Esophagus muscularis mucosa (tissue), 4 donors: ENCODE measurements around the gene NSRP1. TPM values are rescaled to one million over a fixed set of nuclear protein-coding genes. Genes with fewer than 3 reads are reported as not detected.
A peak's percentile ranks its signal among the peaks of the same experiment; 100 is the strongest.

Experiments used
- DNase-seq: peaks from one replicate; pipeline ENCODE4 v3.0.0-alpha.2; 2017; ENCODE audit errors: extremely low spot score
- H3K27ac ChIP-seq, 4 donors: fragments of 200-600 bp; sonication (generic); replicated peaks in 1 of 4; 1 replicate in 3 of 4; 2 replicates in 1 of 4; pipeline ENCODE4 v1.5.1; 2016 to 2019; ENCODE audit warnings: mild to moderate bottlenecking in 1 of 4
- H3K27me3 ChIP-seq, 4 donors: fragments of 200-600 bp; sonication (generic); one replicate each; pipeline versions ENCODE4 v1.5.1 to v1.6.0; 2016 to 2019
- H3K36me3 ChIP-seq, 4 donors: fragments of 200-600 bp; sonication (generic); one replicate each; pipeline ENCODE4 v1.5.1; 2016 to 2019
- H3K4me1 ChIP-seq, 4 donors: fragments of 200-600 bp; sonication (generic); one replicate each; pipeline ENCODE4 v1.5.1; 2016 to 2019
- H3K4me3 ChIP-seq, 4 donors: fragments of 200-600 bp; sonication (generic); 1 replicate in 2 of 4; 2 replicates in 2 of 4; pipeline ENCODE4 v1.5.1; 2016 to 2019; ENCODE audit warnings: mild to moderate bottlenecking in 4 of 4, moderate library complexity in 1 of 4
- H3K9me3 ChIP-seq, 4 donors: fragments of 200-600 bp; sonication (generic); 1 replicate in 3 of 4; 2 replicates in 1 of 4; pipeline ENCODE4 v1.5.1; 2016 to 2019
- CTCF ChIP-seq, 3 experiments: fragments of 200-600 bp in 2 of 3; fragments of 450-650 bp in 1 of 3; sonication (generic) in 2 of 3; IDR thresholded peaks; one replicate each; pipeline ENCODE4 v1.5.1; 2017 to 2019; ENCODE audit warnings: antibody characterized with exemption in 3 of 3, mild to moderate bottlenecking in 2 of 3, moderate library complexity in 1 of 3
- EP300 ChIP-seq: sonication (generic); formaldehyde crosslinking; IDR thresholded peaks from one replicate; pipeline ENCODE4 v1.6.1; 2017; ENCODE audit warnings: antibody characterized with exemption
- POLR2A ChIP-seq: fragments of 450-650 bp; IDR thresholded peaks from one replicate; pipeline ENCODE4 v1.6.1; 2017; ENCODE audit warnings: antibody characterized with exemption, moderate library complexity, mild to moderate bottlenecking, low read depth
- POLR2AphosphoS5 ChIP-seq, 2 donors: sonication (generic); formaldehyde crosslinking; IDR thresholded peaks; one replicate each; pipeline ENCODE4 v1.6.1; 2017; ENCODE audit warnings: antibody characterized with exemption in 2 of 2
- WGBS: methylation state at CpG from one replicate; pipeline ENCODE4 v1.1.5; 2018; 5-methylcytosine and 5-hydroxymethylcytosine counted together
- intact Hi-C: fragments of 100-400 bp; cut with DNase I; formaldehyde crosslinking; loops from one replicate; pipeline ENCODE4 v1.15.1; 2023
- total RNA-seq, 4 donors: library from RNA; depleted of rRNA; stranded (reverse); fragments of >200 nt; gene quantifications; one replicate each; pipeline versions ENCODE4 v1.1.0 to v1.2.1, GENCODE V29; 2016

Gene NSRP1
- total RNA-seq, result 10 to 100 TPM; 20.0 to 38.6 (median 30.3) TPM

GRCh38 chr17:30116661-30117551 lies at the start of gene NSRP1:
Gene NSRP1 (plus strand): TSS chr17:30116816. CDS start chr17:30116844, 28 bp downstream.
- Histone ChIP-seq H3K36me3 (peaks cover 0 to 27% (median 16%) of the 10 kb centered on the region in 4 donors), H3K27me3 (no peaks in the 10 kb centered on the region), H3K9me3 (no peaks in the 10 kb centered on the region), H3K27ac (peak within 1 kb of the TSS; percentile 93 to 99 (median 96)), H3K4me1 (peaks cover 20 to 50% (median 41%) of the 10 kb centered on the region in 4 donors), H3K4me3 (peak within 1 kb of the TSS; percentile 69 to 76 (median 72))
- peak; percentile 93 for TF ChIP-seq POLR2A
- TF ChIP-seq EP300, result peak; percentile 67
- peak; percentile 98 to 99 for TF ChIP-seq POLR2AphosphoS5 (IDR thresholded peaks at IDR 0.05)
- peak in 1 of 3 experiments; percentile 1 for TF ChIP-seq CTCF (IDR thresholded peaks at IDR 0.05)
- WGBS, result under 1% methylated on average over 45 of the region's 47 CpGs
- DNase-seq, result peak; percentile 99
- intact Hi-C loops, result no loop called here

GRCh38 chr17:30068465-30068864 lies 48.2 kb upstream of the NSRP1 start:
- WGBS, result 93% methylated on average over 13 of the region's 16 CpGs
- intact Hi-C loops, result no loop called here

GRCh38 chr17:30074254-30074653 lies 42.4 kb upstream of the NSRP1 start:
- Histone ChIP-seq H3K4me1 (no peaks in the 10 kb centered on the region), H3K27me3 (peaks cover 0 to 5% (median 0%) of the 10 kb centered on the region in 4 donors), H3K4me3 (no peak overlapping the region), H3K27ac (no peak overlapping the region), H3K36me3 (no peaks in the 10 kb centered on the region), H3K9me3 (no peaks in the 10 kb centered on the region)
- WGBS, result 87% methylated on average over 2 of the region's 2 CpGs
- no peak for DNase-seq
- TF ChIP-seq POLR2AphosphoS5 (IDR thresholded peaks at IDR 0.05) (no peak), CTCF (IDR thresholded peaks at IDR 0.05) (no peak), EP300 (no peak), POLR2A (no peak)
- intact Hi-C loops, result no loop called here

More at GRCh38 chr17:30068465-30068864, 48.2 kb upstream of the NSRP1 start:
- H3K4me3 ChIP-seq, result no peak overlapping the region
- H3K4me1 ChIP-seq, result no peaks in the 10 kb centered on the region
- no peak for DNase-seq
- TF ChIP-seq POLR2A (no peak), POLR2AphosphoS5 (IDR thresholded peaks at IDR 0.05) (no peak), EP300 (no peak), CTCF (IDR thresholded peaks at IDR 0.05) (no peak)
- H3K27me3 ChIP-seq, result no peaks in the 10 kb centered on the region
- no peak overlapping the region for H3K27ac ChIP-seq
- no peaks in the 10 kb centered on the region for H3K36me3 ChIP-seq
- peaks cover 0 to 32% (median 27%) of the 10 kb centered on the region in 4 donors for H3K9me3 ChIP-seq

GRCh38 chr17:30074730-30075129 lies 41.9 kb upstream of the NSRP1 start:
- Histone ChIP-seq H3K27me3 (peaks cover 0 to 5% (median 0%) of the 10 kb centered on the region in 4 donors), H3K36me3 (no peaks in the 10 kb centered on the region), H3K27ac (no peak overlapping the region), H3K4me1 (no peaks in the 10 kb centered on the region), H3K4me3 (no peak overlapping the region), H3K9me3 (no peaks in the 10 kb centered on the region)
- no peak for TF ChIP-seq POLR2A
- TF ChIP-seq CTCF (IDR thresholded peaks at IDR 0.05), result no peak
- TF ChIP-seq POLR2AphosphoS5 (IDR thresholded peaks at IDR 0.05), result no peak
- TF ChIP-seq EP300, result no peak
- no peak for DNase-seq
- intact Hi-C loops, result no loop called here
- WGBS, result 73% methylated on average over 2 of the region's 2 CpGs
